Sigmoid colon (tissue), 7 donors: ENCODE measurements around the gene LRP8. TPM values are rescaled to one million over a fixed set of nuclear protein-coding genes. Genes with fewer than 3 reads are reported as not detected.

Experiments used
- DNase-seq: peaks from one replicate; pipeline ENCODE4 v3.0.0-alpha.2; 2019
- H3K27ac ChIP-seq, 4 donors: fragments of 200-600 bp; sonication (generic); one replicate each; pipeline ENCODE4 v1.5.1; 2016 to 2019; ENCODE audit warnings: mild to moderate bottlenecking in 1 of 4
- H3K27me3 ChIP-seq, 3 donors: fragments of 200-600 bp; sonication (generic); one replicate each; pipeline ENCODE4 v1.5.1; 2019; ENCODE audit warnings: mild to moderate bottlenecking in 1 of 3
- H3K36me3 ChIP-seq, 4 donors: fragments of 200-600 bp; sonication (generic); one replicate each; pipeline ENCODE4 v1.5.1; 2016 to 2019
- H3K4me1 ChIP-seq, 4 donors: fragments of 200-600 bp; sonication (generic); one replicate each; pipeline ENCODE4 v1.5.1; 2017 to 2019
- H3K4me3 ChIP-seq, 4 donors: fragments of 200-600 bp; sonication (generic); one replicate each; pipeline ENCODE4 v1.5.1; 2017 to 2019; ENCODE audit warnings: mild to moderate bottlenecking in 2 of 4, moderate library complexity in 1 of 4
- H3K9me3 ChIP-seq, 4 donors: fragments of 200-600 bp in 3 of 4; sonication (generic) in 3 of 4; one replicate each; pipeline versions ENCODE4 v1.5.1 to v1.6.1; 2013 to 2019
- EP300 ChIP-seq, 4 donors: sonication (generic); formaldehyde crosslinking; IDR thresholded peaks; one replicate each; pipeline ENCODE4 v1.6.1; 2017; ENCODE audit warnings: antibody characterized with exemption in 4 of 4
- POLR2A ChIP-seq, 2 donors: fragments of 450-650 bp; IDR thresholded peaks; one replicate each; pipeline ENCODE4 v1.6.1; 2016; ENCODE audit warnings: antibody characterized with exemption in 2 of 2, mild to moderate bottlenecking in 2 of 2, moderate library complexity in 2 of 2
- POLR2AphosphoS5 ChIP-seq, 4 donors: sonication (generic); formaldehyde crosslinking; IDR thresholded peaks; one replicate each; pipeline ENCODE4 v1.6.1; 2017; ENCODE audit warnings: antibody characterized with exemption in 4 of 4
- WGBS, 2 donors: extraction: QIAGEN DNeasy Blood & Tissue Kit; methylation state at CpG; one replicate each; pipeline ENCODE4 v1.1.7; 2013; 5-methylcytosine and 5-hydroxymethylcytosine counted together
- intact Hi-C: fragments of 100-400 bp; cut with DNase I; formaldehyde crosslinking; loops from one replicate; pipeline ENCODE4 v1.15.1; 2023
- polyA plus RNA-seq, 3 donors: library from polyadenylated mRNA; stranded (reverse); fragments of 200-250 nt; gene quantifications; one replicate each; pipeline ENCODE4 v1.2.3, GENCODE V29; 2013
- total RNA-seq, 4 donors: library from RNA; depleted of rRNA; stranded (reverse); fragments of >200 nt; gene quantifications; one replicate each; pipeline ENCODE4 v1.1.0, GENCODE V29; 2016
- TF ChIP-seq, protein P1 (sequence below), 4 experiments: fragments of 450-650 bp in 3 of 4; fragments of 200-600 bp in 1 of 4; IDR thresholded peaks; one replicate each; pipeline ENCODE4 v1.5.1; 2016 to 2019; ENCODE audit warnings: antibody characterized with exemption in 4 of 4, mild to moderate bottlenecking in 3 of 4, moderate library complexity in 2 of 4
- donor health status: healthy with polysubstance abuse.
- donor health status: Bipolar disorder and iron deficiency.
- donor health status: healthy.

LRP8 gene
- total and polyA plus RNA-seq, 7 donors: 0.69 to 7.8 (median 1.2) TPM

- no peak for TF ChIP-seq POLR2AphosphoS5 (IDR thresholded peaks at IDR 0.05)
- no peaks in the 10 kb centered on the region for H3K4me1 ChIP-seq
- H3K27ac ChIP-seq: no peak overlapping the region
- H3K9me3 ChIP-seq: peaks cover 0 to 2% (median 0%) of the 10 kb centered on the region in 4 donors
- H3K4me3 ChIP-seq: no peak overlapping the region
- WGBS, 2 donors: 89 to 90% methylated on average over 8 of the region's 8 CpGs
- no peaks in the 10 kb centered on the region for H3K36me3 ChIP-seq
- no peaks in the 10 kb centered on the region for H3K27me3 ChIP-seq
- no peak for DNase-seq
- intact Hi-C loops: no loop called here
These were observed 23.2 kb upstream of the LRP8 start for GRCh38 chr1:53350853-53351767.

GRCh38 chr1:53349968-53350852 lies 22.3 kb upstream of the LRP8 start:
- no peaks in the 10 kb centered on the region for H3K9me3 ChIP-seq
- no peak overlapping the region for H3K27ac ChIP-seq
- no peak for DNase-seq
- no peaks in the 10 kb centered on the region for H3K36me3 ChIP-seq
- intact Hi-C loops: no loop called here
- TF ChIP-seq POLR2A (IDR thresholded peaks at IDR 0.05) (no peak), POLR2AphosphoS5 (IDR thresholded peaks at IDR 0.05) (no peak), EP300 (IDR thresholded peaks at IDR 0.05) (no peak)
- TF ChIP-seq, protein P1, sequence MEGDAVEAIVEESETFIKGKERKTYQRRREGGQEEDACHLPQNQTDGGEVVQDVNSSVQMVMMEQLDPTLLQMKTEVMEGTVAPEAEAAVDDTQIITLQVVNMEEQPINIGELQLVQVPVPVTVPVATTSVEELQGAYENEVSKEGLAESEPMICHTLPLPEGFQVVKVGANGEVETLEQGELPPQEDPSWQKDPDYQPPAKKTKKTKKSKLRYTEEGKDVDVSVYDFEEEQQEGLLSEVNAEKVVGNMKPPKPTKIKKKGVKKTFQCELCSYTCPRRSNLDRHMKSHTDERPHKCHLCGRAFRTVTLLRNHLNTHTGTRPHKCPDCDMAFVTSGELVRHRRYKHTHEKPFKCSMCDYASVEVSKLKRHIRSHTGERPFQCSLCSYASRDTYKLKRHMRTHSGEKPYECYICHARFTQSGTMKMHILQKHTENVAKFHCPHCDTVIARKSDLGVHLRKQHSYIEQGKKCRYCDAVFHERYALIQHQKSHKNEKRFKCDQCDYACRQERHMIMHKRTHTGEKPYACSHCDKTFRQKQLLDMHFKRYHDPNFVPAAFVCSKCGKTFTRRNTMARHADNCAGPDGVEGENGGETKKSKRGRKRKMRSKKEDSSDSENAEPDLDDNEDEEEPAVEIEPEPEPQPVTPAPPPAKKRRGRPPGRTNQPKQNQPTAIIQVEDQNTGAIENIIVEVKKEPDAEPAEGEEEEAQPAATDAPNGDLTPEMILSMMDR (IDR thresholded peaks at IDR 0.05): no peak
- WGBS, 2 donors: 62 to 88% methylated on average over 7 of the region's 7 CpGs
- no peak overlapping the region for H3K4me3 ChIP-seq
- no peaks in the 10 kb centered on the region for H3K4me1 ChIP-seq
- no peaks in the 10 kb centered on the region for H3K27me3 ChIP-seq

DNA sequence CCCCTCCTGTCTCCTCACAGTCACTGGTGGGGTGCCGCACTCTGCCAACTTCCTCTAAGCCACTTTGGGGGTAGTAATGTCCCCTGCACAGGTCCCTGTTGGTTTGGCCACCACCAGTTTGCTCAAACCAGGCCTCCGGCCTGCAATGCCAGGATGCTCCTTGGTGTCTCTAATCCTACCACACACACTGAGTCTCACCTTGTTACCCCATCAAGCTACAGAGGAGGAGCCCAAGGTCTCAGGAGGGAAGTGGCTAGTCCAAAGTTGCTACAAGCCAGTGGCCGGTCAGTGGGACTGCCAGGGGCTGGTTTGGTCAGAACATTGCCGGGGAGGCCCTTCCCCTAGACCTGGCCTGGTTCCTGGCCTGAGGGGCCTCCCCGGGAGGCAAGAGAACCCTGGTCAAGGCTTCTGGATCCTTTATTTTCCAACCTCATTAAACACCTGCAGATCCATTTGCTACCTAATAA lies 21.5 kb upstream of the LRP8 start:
- TF ChIP-seq POLR2A (IDR thresholded peaks at IDR 0.05) (no peak), POLR2AphosphoS5 (IDR thresholded peaks at IDR 0.05) (no peak), EP300 (IDR thresholded peaks at IDR 0.05) (no peak)
- TF ChIP-seq, protein P1 (IDR thresholded peaks at IDR 0.05): no peak
- Histone ChIP-seq H3K9me3 (no peaks in the 10 kb centered on the region), H3K36me3 (no peaks in the 10 kb centered on the region), H3K4me3 (no peak overlapping the region), H3K27ac (no peak overlapping the region), H3K27me3 (no peaks in the 10 kb centered on the region), H3K4me1 (no peaks in the 10 kb centered on the region)
- no peak for DNase-seq
- intact Hi-C loops: no loop called here
- WGBS, 2 donors: 73 to 82% methylated on average over 5 of the region's 5 CpGs

DNA sequence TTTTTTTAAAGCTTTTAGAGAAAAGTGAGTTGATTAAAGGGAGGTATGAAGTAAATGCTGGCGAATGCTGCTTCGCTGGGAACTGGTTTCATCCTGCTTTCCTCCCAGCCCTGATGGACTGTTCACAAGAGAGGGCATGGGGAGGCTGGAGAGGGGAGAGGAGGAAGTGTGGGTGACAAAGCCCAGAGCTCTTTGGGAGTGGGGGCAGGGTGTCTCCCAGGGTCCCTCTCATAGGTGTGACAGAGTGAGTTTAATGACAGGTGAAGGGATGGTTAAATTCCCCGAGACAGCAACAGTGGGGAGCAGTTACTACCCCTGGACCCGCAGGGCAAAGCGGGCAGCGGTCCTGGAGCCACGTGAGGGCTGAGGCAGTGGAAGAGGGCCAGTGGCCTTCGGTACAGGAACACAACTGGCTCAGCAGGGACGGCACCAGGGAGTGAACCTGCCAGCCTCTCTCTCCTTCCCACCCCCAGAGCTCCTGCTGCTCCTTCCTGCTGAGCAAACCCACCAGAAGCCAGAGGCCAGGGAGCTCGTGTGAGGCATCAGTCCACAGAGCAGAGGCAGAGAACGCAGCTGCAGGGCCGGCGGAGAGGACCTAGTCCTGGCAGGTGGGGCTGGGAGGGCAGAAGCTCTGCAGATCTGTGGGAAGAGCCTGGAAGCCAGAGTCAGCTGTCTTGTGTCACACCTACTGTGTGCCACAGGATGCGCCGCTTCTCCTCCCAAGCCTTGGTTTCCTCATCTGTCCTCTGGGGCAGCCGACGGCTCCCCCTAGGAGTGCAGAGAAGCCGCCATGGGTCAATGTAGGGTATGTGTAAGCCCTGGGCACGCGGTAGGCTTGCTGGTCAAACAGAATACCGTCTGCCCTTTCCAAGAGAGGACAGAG lies 20.9 kb upstream of the LRP8 start:
- peak; percentile 45 for DNase-seq
- TF ChIP-seq POLR2A (IDR thresholded peaks at IDR 0.05): no peak
- TF ChIP-seq, protein P1 (IDR thresholded peaks at IDR 0.05): no peak

More for the DNA sequence above, 20.9 kb upstream of the LRP8 start:
- intact Hi-C loops: no loop called here
- H3K4me3 ChIP-seq: no peak overlapping the region
- H3K4me1 ChIP-seq: no peaks in the 10 kb centered on the region
- no peaks in the 10 kb centered on the region for H3K27me3 ChIP-seq
- no peak overlapping the region for H3K27ac ChIP-seq
- H3K36me3 ChIP-seq: no peaks in the 10 kb centered on the region
- no peaks in the 10 kb centered on the region for H3K9me3 ChIP-seq
- WGBS, 2 donors: 86 to 90% methylated on average over 21 of the region's 21 CpGs
